Panc1 (cell line): Measurements from ENCODE around the gene PRKCQ.

Experiments
- CTCF ChIP-seq: fragments of 450-650 bp; IDR thresholded peaks from 2 replicates; pipeline ENCODE4 v1.5.1; 2017; ENCODE audit warnings: mild to moderate bottlenecking
- POLR2AphosphoS5 ChIP-seq: IDR thresholded peaks from 2 replicates; pipeline ENCODE4 v1.6.1; 2012; ENCODE audit warnings: mild to moderate bottlenecking, low read depth, low read length, moderate library complexity
- REST ChIP-seq, 2 experiments: IDR thresholded peaks; 2 replicates each; pipeline ENCODE4 v1.6.1; 2011 to 2012; ENCODE audit warnings: low read depth in 2 of 2, control low read depth in 1 of 2, low read length in 1 of 2, mild to moderate bottlenecking in 1 of 2, moderate library complexity in 1 of 2; ENCODE audit not compliant: insufficient read depth in 1 of 2

- TF ChIP-seq REST (IDR thresholded peaks at IDR 0.05; ENCODE audit: insufficient read depth in 1 of 2, low read depth in 2 of 2, low read length in 1 of 2) (no peak), CTCF (no peak), POLR2AphosphoS5 (no peak)
Observed at GRCh38 chr10:6446711-6447110, 133.4 kb downstream of the PRKCQ start.
